Body of pancreas (tissue), 4 donors: ENCODE data around the gene PIBF1.

Experiments used
- CTCF ChIP-seq, 7 experiments: fragments of 450-650 bp in 4 of 7; fragments of 200-600 bp in 3 of 7; sonication (generic) in 3 of 7; IDR thresholded peaks; one replicate each; pipeline ENCODE4 v1.5.1; 2016 to 2019; ENCODE audit warnings: antibody characterized with exemption in 7 of 7
- POLR2A ChIP-seq, 3 donors: fragments of 450-650 bp; IDR thresholded peaks; one replicate each; pipeline ENCODE4 v1.6.1; 2016; ENCODE audit warnings: antibody characterized with exemption in 3 of 3, mild to moderate bottlenecking in 2 of 3

GRCh38 chr13:72808917-72809500 lies 27.1 kb downstream of the PIBF1 start:
- TF ChIP-seq POLR2A (IDR thresholded peaks at IDR 0.05) (no peak), CTCF (IDR thresholded peaks at IDR 0.05) (peak; percentile 19 to 71 (median 49))
